HG03460 (cell line): Measurements from ENCODE around the gene PHF21A.
A peak's percentile ranks its signal among the peaks of the same experiment; 100 is the strongest.
"Not testable (repeated sequence)": the region's sequence is repeated elsewhere in the genome, so short reads cannot be mapped to it uniquely, and the experiment has no call there.

Experiments used
- ATAC-seq: cut with Tn5 transposase; IDR thresholded peaks from one replicate; pipeline ENCODE4 v1.9.1; 2021; ENCODE audit not compliant: unreplicated experiment

The PHF21A gene

DNA sequence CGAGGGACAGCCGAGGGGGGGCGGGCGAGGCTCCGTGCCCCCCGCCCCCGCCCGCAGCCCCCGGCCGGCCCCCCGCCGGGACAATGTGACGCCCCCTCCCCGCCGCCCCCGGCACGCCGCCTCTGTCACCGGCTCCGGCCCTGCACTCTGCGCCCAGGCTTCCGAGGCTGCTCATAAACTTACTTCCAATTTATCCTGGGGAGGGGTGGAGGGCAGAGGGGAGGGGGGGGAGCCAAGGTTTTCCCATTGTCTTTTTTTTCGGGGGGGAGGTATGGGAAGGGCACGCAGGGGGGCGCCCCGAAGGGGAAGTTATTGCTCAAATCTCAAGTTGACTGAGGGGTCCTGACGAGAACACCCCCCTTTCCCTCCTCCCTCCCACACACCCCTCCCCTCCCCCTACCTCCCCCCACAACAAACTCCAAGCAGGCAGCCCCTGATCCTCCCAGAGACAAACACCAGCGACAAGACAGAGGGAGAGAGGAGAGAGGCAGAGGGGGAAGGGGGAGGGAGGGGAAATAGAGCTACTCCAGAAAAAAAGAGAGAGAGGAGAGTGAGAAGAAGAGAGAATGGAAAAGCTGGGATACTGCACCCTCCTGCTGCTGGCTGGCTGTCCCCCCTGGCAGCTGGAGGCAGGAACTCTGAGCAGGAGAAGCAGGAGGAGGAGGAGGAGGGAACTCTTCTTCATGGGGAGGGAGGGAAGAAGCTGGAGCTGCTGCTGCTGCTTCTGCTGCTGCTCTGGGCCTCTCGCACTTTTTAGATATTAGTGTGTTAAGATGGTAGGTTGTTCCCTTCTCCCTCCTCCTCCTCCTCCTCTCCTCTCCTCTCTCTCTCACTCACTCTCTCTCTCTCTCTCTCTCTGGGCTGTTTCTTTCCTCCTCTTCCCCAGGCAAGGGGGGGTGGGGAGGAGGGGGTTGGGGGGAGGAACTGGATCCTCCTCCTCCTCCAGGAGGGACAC, 631 bp downstream of the PHF21A start:
- ATAC-seq = peak; percentile 0

DNA sequence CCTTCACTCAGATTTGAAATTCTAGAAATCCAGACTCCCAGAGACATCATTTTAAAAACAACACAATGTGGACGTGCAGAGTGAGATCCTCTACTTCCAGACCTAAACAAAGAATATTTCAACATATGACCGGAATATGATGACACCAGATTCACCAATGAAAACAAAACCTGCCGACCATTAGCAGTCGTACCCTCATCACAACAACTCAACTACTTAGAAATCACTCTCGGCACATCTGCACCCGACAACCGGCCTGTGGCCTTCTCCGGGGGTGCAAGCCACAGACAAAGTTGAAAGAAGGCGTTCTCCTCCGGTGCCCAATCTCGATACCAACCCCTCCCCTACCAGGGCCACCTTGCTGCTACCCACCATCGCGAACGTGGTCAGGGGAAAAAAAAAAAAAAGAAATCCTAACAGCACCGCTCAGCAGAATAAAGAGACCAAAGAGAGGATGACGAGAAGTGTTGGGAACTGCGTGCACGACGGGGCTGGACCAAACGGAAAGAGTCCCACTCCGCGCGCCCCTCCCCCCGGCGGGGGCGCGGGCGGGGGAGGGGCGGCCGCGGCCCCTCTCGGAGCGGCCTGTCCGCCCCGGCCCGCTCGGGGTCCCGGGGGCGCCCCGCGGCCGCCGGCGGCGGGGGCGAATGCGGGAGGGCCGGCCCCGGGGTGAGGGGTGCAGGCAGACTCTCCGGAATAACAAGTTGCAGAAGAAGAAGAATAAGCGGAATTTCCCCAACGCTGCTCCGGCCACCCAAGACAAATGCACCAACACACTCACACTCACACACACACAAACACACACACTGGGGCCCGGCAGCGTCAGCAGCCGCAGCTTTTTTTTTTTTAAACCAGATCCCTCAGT, 1.7 kb downstream of the PHF21A start:
- peak; percentile 33 for ATAC-seq

DNA sequence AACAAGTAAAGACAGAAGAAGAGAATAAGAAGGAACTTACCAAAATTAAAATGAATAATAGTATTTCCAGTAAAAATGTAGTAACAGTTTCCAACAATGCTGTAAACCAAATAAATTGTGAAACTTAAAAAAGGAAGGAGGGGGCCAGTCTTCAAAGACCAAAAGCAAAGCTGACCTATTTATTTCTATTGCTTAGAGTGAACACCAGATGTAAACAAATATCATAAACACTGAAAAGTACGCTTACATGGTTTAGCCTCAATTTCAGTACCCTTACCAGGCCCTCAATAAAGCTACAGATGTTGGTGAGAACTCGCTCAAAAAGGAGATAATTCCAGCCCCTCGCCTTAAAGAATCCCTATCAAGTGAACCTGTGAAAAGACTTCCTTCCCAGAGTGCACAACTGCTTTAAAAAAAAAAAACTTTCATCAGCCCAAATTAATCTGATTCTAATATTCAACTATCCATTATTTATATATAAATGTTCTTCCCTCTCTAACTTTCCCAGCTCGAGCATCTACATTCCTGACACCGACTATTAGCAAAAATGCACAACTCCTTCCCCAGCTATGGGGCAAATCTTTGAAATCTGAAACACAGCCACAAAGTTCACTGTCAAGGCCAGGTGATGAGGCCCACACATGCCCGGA, 2.4 kb downstream of the PHF21A start:
- no peak for ATAC-seq

DNA sequence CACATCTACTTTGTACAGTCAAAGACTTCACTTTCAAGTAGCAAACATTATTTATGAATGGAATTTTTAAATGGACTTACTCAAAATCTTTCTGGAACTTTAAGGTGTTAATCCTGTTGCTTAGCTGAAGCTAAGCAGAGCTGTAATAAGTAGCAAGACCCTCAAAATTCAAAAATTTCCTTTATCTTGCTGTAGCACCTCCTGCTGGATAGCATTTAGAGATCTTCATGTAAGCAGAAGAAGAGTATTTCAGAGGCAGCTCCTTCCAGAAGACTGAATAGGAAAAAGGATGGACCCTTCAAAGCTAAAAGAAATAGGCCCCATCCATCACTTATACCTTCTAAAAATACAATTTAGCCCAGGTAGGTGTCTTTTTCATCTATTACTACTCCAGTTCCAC, 3.4 kb downstream of the PHF21A start:
- ATAC-seq = no peak

DNA sequence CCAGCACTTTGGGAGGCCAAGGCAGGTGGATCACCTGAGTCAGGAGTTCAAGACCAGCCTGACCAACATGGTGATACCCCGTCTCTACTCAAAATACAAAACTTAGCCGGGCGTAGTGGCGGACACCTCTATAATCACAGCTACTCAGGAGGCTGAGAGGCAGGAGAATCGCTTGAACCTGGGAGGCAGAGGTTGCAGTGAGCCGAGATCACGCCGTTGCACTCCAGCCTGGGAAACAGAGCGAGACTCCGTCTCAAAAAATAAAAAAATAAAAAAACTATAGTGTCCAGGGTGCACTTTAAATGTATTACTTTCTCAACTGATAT, 4.6 kb downstream of the PHF21A start:
- not testable (repeated sequence) for ATAC-seq

DNA sequence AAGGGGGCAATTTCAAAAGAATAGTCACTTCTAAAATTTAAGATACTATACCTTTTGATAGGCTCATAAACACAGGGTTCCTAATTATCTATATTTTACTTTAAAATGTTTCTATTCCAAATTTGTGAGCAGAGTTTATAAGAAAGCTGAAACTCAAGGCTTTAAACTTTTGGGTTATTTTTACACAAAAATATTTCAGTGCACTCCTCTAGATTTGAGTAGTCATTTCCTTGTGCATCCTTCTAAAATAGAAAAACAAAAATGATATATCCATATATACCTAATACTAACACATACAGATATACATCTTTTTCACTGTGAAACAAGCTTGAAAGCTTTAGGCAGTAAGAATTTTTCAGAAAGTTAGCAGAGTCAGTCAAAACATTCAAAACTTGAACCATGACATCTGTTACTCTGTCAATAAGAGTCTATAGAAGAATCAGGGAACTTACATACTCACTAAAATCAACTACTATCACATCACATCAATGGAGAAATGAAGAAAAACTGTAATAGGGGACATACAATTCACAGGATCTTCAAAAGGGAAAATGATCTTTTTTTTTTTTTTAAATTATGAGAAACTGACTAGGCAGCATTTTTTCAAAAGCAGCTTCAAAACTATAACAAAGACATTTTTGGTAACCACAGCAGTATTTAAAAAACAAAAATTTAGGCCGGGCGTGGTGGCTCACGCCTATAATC, 5.1 kb downstream of the PHF21A start:
- no peak for ATAC-seq

DNA sequence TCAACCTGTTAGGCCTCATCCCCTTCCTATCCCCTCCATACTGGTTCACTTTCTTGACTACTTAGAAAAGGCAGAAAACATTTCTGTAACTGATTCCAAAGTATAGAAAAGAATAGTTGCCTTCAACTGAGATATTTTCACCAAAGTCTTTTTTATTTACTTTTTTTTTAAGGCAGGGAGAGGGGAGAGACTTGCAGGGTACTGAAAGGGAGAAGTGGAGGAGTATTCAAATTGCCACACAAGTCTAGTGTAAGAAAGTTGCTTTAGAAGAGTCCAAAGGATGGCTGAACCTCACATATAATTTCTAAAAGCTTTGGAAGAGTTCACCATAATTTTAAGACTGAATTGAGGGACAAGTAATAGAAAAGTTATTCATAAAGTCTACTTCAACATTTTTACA, 6.3 kb downstream of the PHF21A start:
- no peak for ATAC-seq

DNA sequence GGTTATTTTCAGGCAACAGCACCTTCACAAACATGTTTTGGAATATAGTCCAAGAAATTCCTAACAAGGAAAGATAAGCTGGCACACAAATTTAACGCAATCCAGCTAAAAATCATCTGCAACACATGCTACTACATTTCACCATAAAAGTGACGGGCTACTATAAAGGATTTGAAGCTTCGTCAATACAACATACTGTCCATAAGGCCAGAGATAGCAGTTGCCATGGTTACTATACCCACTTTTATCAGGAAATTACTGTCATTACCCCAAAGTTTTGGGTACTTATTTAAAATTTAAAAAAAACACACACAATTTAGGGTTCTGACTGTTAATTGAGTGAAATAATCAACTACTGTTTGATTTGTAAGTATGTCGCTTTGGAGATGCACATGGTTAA, 6.9 kb downstream of the PHF21A start:
- no peak for ATAC-seq

DNA sequence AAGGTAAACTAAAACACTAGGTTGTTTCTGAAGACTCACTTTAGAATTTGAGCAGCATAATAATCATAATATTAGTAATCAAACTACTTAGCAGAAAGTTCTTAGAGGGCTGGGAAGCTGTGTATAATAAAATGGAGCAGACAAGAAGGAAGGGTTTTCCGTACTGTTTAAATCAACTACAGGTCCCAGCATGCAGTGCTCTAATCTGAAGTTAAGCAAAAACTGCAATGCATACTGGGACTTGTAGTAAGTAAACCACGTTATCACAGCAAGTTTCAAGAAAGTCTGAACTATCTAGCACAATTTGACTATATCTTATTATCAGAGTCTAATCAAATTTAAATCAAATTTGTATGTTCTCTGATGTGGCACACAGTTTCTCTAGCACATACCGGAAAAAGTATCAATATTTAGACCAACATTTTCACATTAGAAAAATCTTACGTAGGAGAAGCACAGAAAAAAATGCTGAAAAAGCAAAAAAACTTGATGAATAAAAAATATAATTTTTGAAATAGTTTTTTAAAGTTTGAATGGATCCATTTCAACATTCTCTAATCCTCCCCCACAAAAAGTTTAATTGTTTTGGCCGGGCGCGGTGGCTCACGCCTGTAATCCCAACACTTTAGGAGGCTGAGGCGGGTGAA, 8.2 kb downstream of the PHF21A start:
- ATAC-seq = no peak

DNA sequence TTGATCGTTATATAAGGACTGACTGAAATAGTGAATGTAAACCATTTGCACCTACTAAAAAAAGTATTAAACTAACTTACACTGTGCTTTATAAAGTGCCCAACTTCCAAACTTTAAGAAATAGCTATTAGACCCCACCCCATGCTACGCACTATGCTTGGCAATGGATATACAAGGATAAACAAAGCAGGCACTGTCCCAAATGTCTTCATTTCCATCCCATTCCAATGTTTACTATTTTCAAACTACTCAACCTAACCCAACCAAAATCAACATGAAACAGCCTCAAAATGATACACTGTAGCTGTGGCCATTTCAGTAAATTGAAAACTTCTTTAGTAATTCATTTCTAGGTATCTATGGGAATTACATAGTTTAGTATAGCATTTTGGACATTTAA, 12.5 kb downstream of the PHF21A start:
- no peak for ATAC-seq

DNA sequence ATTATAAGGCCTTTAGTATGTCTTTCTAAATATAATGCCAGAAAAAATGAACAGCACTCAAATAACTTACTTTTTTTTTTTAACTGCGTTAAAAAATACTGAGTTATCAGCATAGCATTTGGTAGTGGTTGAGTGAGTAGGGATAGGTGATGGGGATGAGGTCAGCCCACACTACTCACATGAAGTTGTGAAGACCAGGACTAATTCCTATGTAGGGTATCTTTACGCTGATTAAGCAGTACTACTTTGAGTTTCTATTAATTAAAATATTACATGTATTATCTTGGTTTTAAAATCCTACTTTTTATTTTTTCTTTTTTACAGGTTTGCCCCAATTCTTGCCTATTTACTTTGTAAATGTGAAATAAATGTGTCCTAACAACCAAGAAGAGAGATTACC, 13.5 kb downstream of the PHF21A start:
- no peak for ATAC-seq

DNA sequence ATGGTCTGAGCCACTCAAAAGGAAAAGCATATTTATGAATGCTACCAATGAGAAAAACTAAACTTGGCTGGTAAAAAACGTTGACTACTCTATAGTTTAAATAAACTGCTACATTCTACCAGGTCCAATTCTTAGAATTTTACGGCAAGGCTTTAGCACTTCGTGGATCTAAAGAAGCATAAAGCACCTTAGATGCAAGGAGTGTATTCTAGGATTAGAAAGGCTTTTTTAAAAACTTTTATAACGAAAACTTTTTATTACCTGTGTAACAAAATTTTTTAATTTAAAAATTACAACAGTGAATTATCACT, 13.9 kb downstream of the PHF21A start:
- no peak for ATAC-seq

DNA sequence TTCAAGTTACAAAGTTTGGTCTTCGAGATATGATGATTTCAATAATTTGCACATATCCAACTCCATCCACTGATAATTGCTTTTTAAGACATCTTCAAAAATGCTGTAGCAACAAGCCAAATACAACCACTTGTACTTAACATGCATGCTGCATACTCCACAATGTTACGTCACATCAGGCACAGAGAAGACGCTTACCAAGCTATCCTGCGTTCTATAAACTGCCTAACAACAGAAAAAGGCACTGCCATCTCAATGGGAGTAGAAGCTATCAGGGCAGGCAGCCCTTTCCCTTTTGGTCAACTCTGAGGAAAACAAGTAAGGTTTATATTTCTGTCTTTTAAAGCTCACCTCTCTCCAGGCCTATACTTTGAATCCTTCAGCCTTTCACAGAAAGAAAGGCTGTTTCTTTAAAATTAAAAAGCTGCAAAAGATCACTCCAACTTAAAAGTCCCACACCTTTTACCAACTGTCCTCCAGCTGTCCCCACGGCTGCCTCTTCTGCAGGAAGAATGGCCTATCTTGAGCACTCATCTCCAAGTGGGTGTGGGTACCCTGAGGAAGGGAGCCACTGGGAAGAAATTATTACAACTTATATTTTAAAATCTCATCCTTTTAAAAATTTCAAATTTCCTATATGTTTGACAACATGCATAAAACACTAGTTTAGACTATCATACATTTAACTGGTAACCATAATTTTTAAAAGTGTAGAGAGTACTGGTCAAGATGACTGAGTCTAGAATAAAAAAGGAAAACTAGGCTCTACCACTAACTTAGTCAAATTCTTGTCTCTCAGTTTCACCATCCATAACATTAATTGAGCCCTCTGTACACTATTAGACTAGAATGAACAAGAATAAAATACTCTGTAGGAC, 14.5 kb downstream of the PHF21A start:
- ATAC-seq = no peak

DNA sequence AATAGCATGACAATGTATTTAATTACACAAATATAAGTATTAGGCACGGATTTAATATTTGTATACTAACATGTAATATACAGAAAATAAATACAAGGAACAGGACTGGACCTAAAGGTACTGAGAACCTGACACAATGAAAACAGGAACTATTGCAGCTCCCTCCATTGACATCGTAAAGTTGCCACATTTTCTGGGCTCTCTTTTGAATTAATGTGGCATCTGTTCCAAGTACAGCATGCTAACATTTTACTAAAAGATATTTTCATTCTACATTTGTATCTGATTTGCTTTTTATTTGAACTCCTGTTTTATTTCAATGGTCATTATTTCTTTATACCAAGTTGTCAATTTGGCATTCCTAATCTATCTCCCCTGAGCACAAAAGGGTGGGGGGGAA, 15.3 kb downstream of the PHF21A start:
- no peak for ATAC-seq

DNA sequence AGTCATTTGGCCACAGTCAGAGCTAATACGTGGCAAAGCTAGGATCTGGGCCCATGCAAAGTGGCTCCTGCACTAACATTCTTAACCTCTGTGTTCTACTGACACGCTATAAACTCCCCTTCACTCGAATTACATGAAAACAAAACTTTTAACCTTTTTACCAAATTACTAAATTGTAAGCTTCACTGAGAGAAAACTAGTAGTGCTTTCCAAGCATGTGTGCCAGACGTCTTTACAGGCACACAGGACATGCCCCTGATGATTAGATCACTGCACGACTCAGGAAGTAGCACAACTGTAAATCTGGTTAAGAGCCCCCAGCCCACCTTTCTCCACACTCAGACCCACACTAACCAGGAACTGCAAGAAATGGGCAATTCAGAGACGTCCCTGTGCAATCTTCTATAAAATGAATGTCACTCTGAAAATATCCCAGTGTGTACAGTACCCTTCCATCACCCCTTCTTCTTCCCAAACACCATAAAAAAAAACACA, 16.1 kb downstream of the PHF21A start:
- no peak for ATAC-seq

DNA sequence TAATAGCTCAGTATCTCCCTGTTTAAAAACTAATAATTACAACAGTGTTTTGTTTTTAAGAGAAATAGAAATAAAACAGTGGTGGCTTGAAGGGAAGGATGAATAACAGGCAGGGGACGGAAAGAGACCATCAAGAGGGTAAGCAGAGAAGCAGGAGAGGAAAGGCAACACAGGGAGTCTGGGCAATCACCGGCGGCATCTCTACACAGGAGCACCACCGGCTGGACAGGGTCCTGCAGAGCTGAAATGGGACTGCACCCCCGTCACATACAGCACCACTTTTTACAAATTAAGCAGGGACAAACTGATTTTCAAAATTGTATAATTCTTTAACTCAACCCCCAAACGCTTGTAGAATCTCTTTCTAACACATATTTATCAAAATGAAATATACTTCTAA, 18.4 kb downstream of the PHF21A start:
- ATAC-seq = no peak

DNA sequence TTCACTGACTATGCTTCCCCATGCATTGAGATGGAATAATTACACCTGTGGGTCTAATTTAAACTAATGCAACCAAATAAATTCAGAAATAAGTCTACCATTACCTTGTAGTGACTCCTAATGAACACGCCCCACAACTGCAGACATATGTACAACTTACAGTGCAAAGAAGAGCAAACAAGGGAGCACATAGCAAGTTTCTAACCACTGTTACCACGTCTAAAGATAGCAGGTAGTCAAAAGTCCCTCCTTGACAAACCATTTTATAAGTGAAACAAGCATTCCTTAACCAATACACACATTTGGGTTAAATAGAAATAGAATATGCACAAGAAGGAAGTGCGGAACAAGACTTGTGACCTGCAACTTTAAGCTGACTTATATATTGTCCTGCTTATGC, 20.6 kb downstream of the PHF21A start:
- peak; percentile 88 for ATAC-seq

DNA sequence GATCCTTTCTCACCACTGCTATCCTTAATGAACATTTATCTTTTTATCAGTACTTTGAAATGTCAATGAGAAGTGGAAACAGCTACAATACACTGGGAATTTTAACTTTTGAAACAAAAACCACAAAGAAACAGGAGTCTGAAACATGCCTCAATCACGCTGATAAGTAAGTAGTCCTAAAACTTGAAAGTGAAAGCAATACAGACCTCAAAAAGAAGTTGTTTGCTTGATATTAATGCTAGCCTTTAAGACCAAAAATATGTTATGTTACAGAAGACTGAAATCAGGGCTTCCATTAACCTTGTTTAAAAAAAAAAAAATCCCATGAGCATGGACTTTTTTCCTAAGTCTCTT, 21.3 kb downstream of the PHF21A start:
- peak; percentile 41 for ATAC-seq

DNA sequence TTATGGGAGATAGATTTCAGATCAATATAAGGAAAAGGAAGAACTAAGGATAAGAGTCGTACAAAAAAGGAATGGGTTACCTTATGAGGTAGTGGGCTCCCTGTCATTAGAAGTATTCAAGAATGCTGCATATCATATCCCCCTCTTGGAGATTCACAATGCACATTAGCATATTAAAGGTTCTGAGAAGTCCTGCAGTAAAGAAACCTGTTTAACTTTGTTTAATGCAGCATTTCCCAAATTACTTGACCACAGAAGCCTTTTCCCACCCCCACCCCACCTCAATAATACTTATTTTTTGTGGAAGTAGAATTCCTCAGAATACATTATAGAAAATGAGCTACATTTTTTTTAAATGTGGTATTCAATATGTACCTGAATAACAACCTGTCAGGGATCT, 30.9 kb downstream of the PHF21A start:
- no peak for ATAC-seq

DNA sequence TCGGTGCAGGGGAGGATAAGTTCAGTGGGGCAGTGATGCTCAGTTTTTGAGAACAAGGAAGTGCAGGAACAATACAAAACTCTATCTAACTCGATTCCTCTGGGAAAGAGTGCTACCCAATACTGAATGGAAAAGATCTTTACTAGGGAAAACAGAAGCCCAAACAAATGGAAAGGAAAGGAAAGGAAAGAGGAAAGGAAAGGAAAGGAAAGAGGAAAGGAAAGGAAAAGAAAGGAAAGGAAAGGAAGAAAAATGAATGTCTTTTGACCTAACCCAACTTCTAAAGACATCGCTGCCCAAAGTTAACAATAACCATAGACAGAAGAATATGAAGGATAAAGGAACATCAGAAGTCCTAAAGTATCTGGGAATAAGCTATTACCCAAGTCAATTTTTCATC, 41.6 kb downstream of the PHF21A start:
- ATAC-seq = no peak
